ENCODE data around the gene MYO19. TPM values are rescaled to one million over a fixed set of nuclear protein-coding genes. Genes with fewer than 3 reads are reported as not detected.

MYO19 gene
- total RNA-seq: 27.4 and 28.0 TPM in 2 replicates

GRCh38 chr17:36534840-36535668 lies at the start of gene MYO19, which contains the start of gene PIGW:
MYO19 (minus strand) TSS chr17:36534868; CDS start chr17:36532538, 2,330 bp downstream.
PIGW (plus strand) TSS chr17:36534987; CDS start chr17:36537102, 2,115 bp downstream.

GRCh38 chr17:36544307-36545076 lies 9.8 kb upstream of the MYO19 start, which contains the start of gene GGNBP2:
GGNBP2 (plus strand) TSS chr17:36544919; CDS start chr17:36545725, 806 bp downstream.

GRCh38 chr17:36486204-36487194 lies 48.2 kb downstream of the MYO19 start, which contains the start of gene ZNHIT3:
ZNHIT3 (plus strand) TSS chr17:36486681; CDS start chr17:36486700, 19 bp downstream.

Other genes with a start within 250 kb of the MYO19 start
- not detected in 2 replicates for gene TBC1D3G, start 211.0 kb downstream of the MYO19 start, total RNA-seq
- not detected in 2 replicates for gene TBC1D3H, start 146.4 kb downstream of the MYO19 start, total RNA-seq
- gene ZNHIT3, start 48.2 kb downstream of the MYO19 start, total RNA-seq: 23.7 and 26.3 TPM in 2 replicates
- gene PIGW, start 119 bp upstream of the MYO19 start, total RNA-seq: 2.3 and 2.9 TPM in 2 replicates
- 67.4 and 69.3 TPM in 2 replicates for gene GGNBP2, start 10.1 kb upstream of the MYO19 start, total RNA-seq
- gene DHRS11, start 57.0 kb upstream of the MYO19 start, total RNA-seq: 5.0 and 5.7 TPM in 2 replicates
- 3.4 and 5.2 TPM in 2 replicates for gene MRM1, start 66.7 kb upstream of the MYO19 start, total RNA-seq

Measured in smooth muscle cell of bladder (primary cell).